HepG2 (cell line): ENCODE results near the gene PDE6C. TPM values are rescaled to one million over a fixed set of nuclear protein-coding genes. Genes with fewer than 3 reads are reported as not detected.

ENCODE experiments used
- ATAC-seq: fragments of 200-7000 bp; cut with Tn5 transposase; 3 replicates; pipeline ENCODE4 v1.9.1; 2020; ENCODE audit warnings: mild to moderate bottlenecking, moderate library complexity
- BruUV-seq: library from RNA; stranded (reverse); fragments of 400-500 nt; replicated peaks from 2 replicates; lab custom pipeline; 2021; lab: Mats Ljungman, UMichigan
- CTCF ChIA-PET: fragments of 300-600 bp; formaldehyde crosslinking; extraction: SDS; loops from one replicate; lab custom pipeline; 2021; ENCODE audit warnings: low total read pairs, inconsistent platforms, low intra/inter-chr PET ratio; lab: Yijun Ruan, JAX
- POLR2A ChIA-PET: fragments of 350-600 bp; sonication (Branson Sonifier 250); formaldehyde crosslinking; loops from one replicate; lab custom pipeline; 2020; ENCODE audit warnings: antibody characterized with exemption, inconsistent platforms; lab: Yijun Ruan, JAX
- DNase-seq: peaks from one replicate; pipeline ENCODE4 v3.0.0-alpha.2; 2015; ENCODE audit warnings: low spot score
- FAIRE-seq: peaks from 3 replicates; lab custom pipeline; 2011; peaks lifted over from hg19 to GRCh38; lab: Jason Lieb, UNC
- H2AFZ ChIP-seq: one replicate; pipeline ENCODE4 v1.6.1; 2011; ENCODE audit warnings: low read length, inconsistent platforms
- H3K27ac ChIP-seq: fragments of 300-600 bp; 3 replicates; pipeline ENCODE4 v1.8.0; 2011; ENCODE audit warnings: mixed run types, mild to moderate bottlenecking, mixed read lengths, low read length, inconsistent platforms; ENCODE audit not compliant: insufficient read depth; ENCODE audit errors: extremely low read length
- H3K27me3 ChIP-seq, 2 experiments: fragments of 200-600 bp in 1 of 2; 2 replicates in 1 of 2; 3 replicates in 1 of 2; pipeline versions ENCODE4 v1.6.0 to v1.8.0; 2011; ENCODE audit warnings: low read length in 2 of 2, mild to moderate bottlenecking in 2 of 2, moderate library complexity in 2 of 2, inconsistent platforms in 1 of 2; ENCODE audit not compliant: insufficient read depth in 2 of 2, control insufficient read depth in 1 of 2
- H3K36me3 ChIP-seq, 2 experiments: fragments of 200-600 bp in 1 of 2; replicated peaks in 1 of 2; 2 replicates in 1 of 2; 3 replicates in 1 of 2; pipeline versions ENCODE4 v1.5.1 to v1.8.0; 2011; ENCODE audit warnings: low read length in 2 of 2, inconsistent platforms in 1 of 2; ENCODE audit not compliant: insufficient read depth in 2 of 2, control insufficient read depth in 1 of 2
- H3K4me1 ChIP-seq: 2 replicates; pipeline ENCODE4 v1.5.1; 2012; ENCODE audit warnings: low read length, inconsistent platforms; ENCODE audit not compliant: insufficient read depth
- H3K4me2 ChIP-seq: 2 replicates; pipeline ENCODE4 v1.6.0; 2011; ENCODE audit warnings: low read depth, low read length, inconsistent platforms
- H3K4me3 ChIP-seq, 3 experiments: fragments of 200-600 bp in 1 of 3; sonication (generic), shearing (Covaris generic) in 1 of 3; replicated peaks in 1 of 3; 2 replicates each; pipeline ENCODE4 v1.5.1; 2011 to 2016; ENCODE audit warnings: low read length in 3 of 3, inconsistent platforms in 2 of 3, low read depth in 2 of 3, mild to moderate bottlenecking in 2 of 3, control low read depth in 1 of 3, mixed read lengths in 1 of 3; ENCODE audit not compliant: insufficient read depth in 1 of 3
- H3K79me2 ChIP-seq: one replicate; pipeline ENCODE4 v1.6.1; 2011; ENCODE audit warnings: low read length, inconsistent platforms; ENCODE audit not compliant: insufficient read depth
- H3K9ac ChIP-seq: 2 replicates; pipeline ENCODE4 v1.6.0; 2011; ENCODE audit warnings: mild to moderate bottlenecking, low read depth, low read length, inconsistent platforms; ENCODE audit not compliant: insufficient read depth
- H3K9me3 ChIP-seq: 2 replicates; pipeline ENCODE4 v1.5.1; 2012; ENCODE audit warnings: mild to moderate bottlenecking, low read length
- H4K20me1 ChIP-seq: 2 replicates; pipeline ENCODE4 v1.6.0; 2011; ENCODE audit warnings: inconsistent platforms, mild to moderate bottlenecking, low read length, moderate library complexity; ENCODE audit not compliant: insufficient read depth
- AKAP8 ChIP-seq: sonication (generic); formaldehyde crosslinking; IDR thresholded peaks from 2 replicates; pipeline ENCODE4 v1.5.1; 2020; ENCODE audit warnings: mild to moderate bottlenecking, missing genetic modification reagents
- CCDC6 ChIP-seq: sonication (generic); formaldehyde crosslinking; IDR thresholded peaks from 2 replicates; pipeline ENCODE4 v1.8.1; 2022; ENCODE audit warnings: mild to moderate bottlenecking, missing genetic modification reagents, moderate library complexity
- FOXA3 ChIP-seq: IDR thresholded peaks from 2 replicates; pipeline ENCODE4 v1.6.1; 2016; ENCODE audit warnings: missing genetic modification reagents, missing compliant biosample characterization
- HNF1A ChIP-seq, 2 experiments: sonication (generic) in 1 of 2; formaldehyde crosslinking in 1 of 2; IDR thresholded peaks; 2 replicates each; pipeline versions ENCODE4 v1.4.0 to v1.6.1; 2016 to 2020; ENCODE audit warnings: borderline replicate concordance in 1 of 2, low read depth in 1 of 2, mild to moderate bottlenecking in 1 of 2, missing genetic modification reagents in 1 of 2
- KDM6A ChIP-seq: IDR thresholded peaks from 2 replicates; pipeline ENCODE4 v1.6.1; 2016; ENCODE audit warnings: low read depth
- TCF7 ChIP-seq: sonication (generic); IDR thresholded peaks from 2 replicates; pipeline ENCODE4 v1.6.1; 2016; ENCODE audit warnings: antibody characterized with exemption, low read depth
- U2AF1 ChIP-seq: fragments of 200-400 bp; formaldehyde crosslinking; optimal IDR thresholded peaks from 2 replicates; pipeline ENCODE3; 2017; ENCODE audit warnings: mild to moderate bottlenecking, low read depth, low read length
- ZBTB40 ChIP-seq, 2 experiments: fragments of 450-650 bp in 1 of 2; sonication (generic) in 1 of 2; formaldehyde crosslinking in 1 of 2; IDR thresholded peaks; 2 replicates each; pipeline versions ENCODE4 v1.6.1 to v1.8.0; 2016 to 2022; ENCODE audit warnings: antibody characterized with exemption in 1 of 2, mild to moderate bottlenecking in 1 of 2, missing genetic modification reagents in 1 of 2
- ZNF441 ChIP-seq: sonication (generic); formaldehyde crosslinking; IDR thresholded peaks from 2 replicates; pipeline ENCODE4 v1.7.0; 2021; ENCODE audit warnings: missing genetic modification reagents, borderline replicate concordance
- ZNF672 ChIP-seq: sonication (generic); formaldehyde crosslinking; IDR thresholded peaks from 2 replicates; pipeline ENCODE4 v1.8.1; 2022; ENCODE audit warnings: missing genetic modification reagents
- ZSCAN21 ChIP-seq: sonication (generic); formaldehyde crosslinking; IDR thresholded peaks from 2 replicates; pipeline ENCODE4 v1.8.0; 2022; ENCODE audit warnings: mild to moderate bottlenecking, missing genetic modification reagents, moderate library complexity, borderline replicate concordance
- ZSCAN25 ChIP-seq: sonication (generic); formaldehyde crosslinking; IDR thresholded peaks from 2 replicates; pipeline ENCODE4 v1.8.0; 2022; ENCODE audit warnings: mild to moderate bottlenecking, missing genetic modification reagents
- WGBS: methylation state at CpG from one replicate; pipeline ENCODE4 v1.1.6; 2017; ENCODE audit warnings: low lambda C conversion rate; 5-methylcytosine and 5-hydroxymethylcytosine counted together
- in situ Hi-C: cut with HindIII; loops from 2 replicates; pipeline ENCODE4 v1.10.0; 2017; ENCODE audit warnings: low pct_unique_long_range_greater_than_20kb; ENCODE audit not compliant: extremely low pct_ligation_motif_present
- intact Hi-C: fragments of 100-400 bp; cut with micrococcal nuclease; formaldehyde crosslinking; loops from one replicate; pipeline ENCODE4 v1.10.0; 2022; ENCODE audit not compliant: unreplicated experiment
- polyA plus RNA-seq, 8 experiments: library from polyadenylated mRNA; depleted of rRNA in 3 of 8; stranded (reverse) in 7 of 8; unstranded in 1 of 8; fragments of >200 nt; fragmentation: Illumina TruSeq in 4 of 8; extraction: Trizol in 4 of 8; gene quantifications; 2 replicates each; pipeline versions ENCODE4 v1.2.1 to v1.2.3, GENCODE V29; 2011 to 2016; ENCODE audit warnings: low read depth in 4 of 8, missing spikeins in 1 of 8, mixed read lengths in 1 of 8; ENCODE audit not compliant: insufficient read depth in 1 of 8
- total RNA-seq, 5 experiments: library from RNA; depleted of rRNA; stranded (reverse); fragments of >200 nt; fragmentation: Illumina TruSeq; extraction: Trizol; gene quantifications; 2 replicates each; pipeline ENCODE4 v1.2.3, GENCODE V29; 2016; ENCODE audit warnings: low read depth in 1 of 5

The PDE6C gene
- total and polyA plus RNA-seq, 2 of the 13 experiments (the other 11 are each of a cell fraction or from before 2014, with no cell fraction given) = 0.64 TPM; not detected in 1

- no peak for DNase-seq
- no peaks in the 10 kb centered on the region for H3K27me3 ChIP-seq
- in situ Hi-C loops (no loop called here), intact Hi-C loops (no loop called here)
- no peak for ATAC-seq
- H3K9me3 ChIP-seq = no peaks in the 10 kb centered on the region
- H2AFZ ChIP-seq = no peak overlapping the region
- no peaks in the 10 kb centered on the region for H4K20me1 ChIP-seq
- ChIA-PET CTCF (no interaction called here), POLR2A (interaction anchor here (1.2 kb wide), 1 partner anchor 10 kb away, joined by 3 read pairs; no protein-coding TSS in a partner anchor)
- no peaks in the 10 kb centered on the region for H3K36me3 ChIP-seq
- no peak for FAIRE-seq
- H3K9ac ChIP-seq = no peak overlapping the region
- no peak overlapping the region for H3K4me3 ChIP-seq
- H3K4me1 ChIP-seq = peaks cover 30% of the 10 kb centered on the region
- BruUV-seq = no TSS peak
- H3K79me2 ChIP-seq = no peaks in the 10 kb centered on the region
- no peak overlapping the region for H3K4me2 ChIP-seq
- WGBS = 58% methylated on average over 3 of the region's 3 CpGs
- no peak overlapping the region for H3K27ac ChIP-seq
- TF ChIP-seq ZBTB40 (IDR thresholded peaks at IDR 0.05) = no peak
- TF ChIP-seq ZBTB40 (CRISPR knock-in tag; IDR thresholded peaks at IDR 0.05) = no peak
- TF ChIP-seq KDM6A (CRISPR knock-in tag) = no peak
- TF ChIP-seq TCF7 = no peak
- TF ChIP-seq AKAP8 (CRISPR knock-in tag) = no peak
- no peak for TF ChIP-seq ZSCAN25 (CRISPR knock-in tag)
- no peak for TF ChIP-seq ZNF441
- TF ChIP-seq HNF1A (IDR thresholded peaks at IDR 0.05; ENCODE audit: low read depth) = no peak
- TF ChIP-seq HNF1A (CRISPR knock-in tag; IDR thresholded peaks at IDR 0.05; ENCODE audit: borderline replicate concordance) = no peak
- no peak for TF ChIP-seq CCDC6 (CRISPR knock-in tag)
- no peak for TF ChIP-seq ZSCAN21 (CRISPR knock-in tag)
- TF ChIP-seq ZNF672 (CRISPR knock-in tag) = no peak
- no peak for TF ChIP-seq FOXA3
- TF ChIP-seq U2AF1 = no peak
Observed at GRCh38 chr10:93613126-93613525, 789 bp downstream of the PDE6C start.
